ENCODE data around the gene KCNMB2.
"Not testable (repeated sequence)": the region's sequence is repeated elsewhere in the genome, so short reads cannot be mapped to it uniquely, and the experiment has no call there.

DNA sequence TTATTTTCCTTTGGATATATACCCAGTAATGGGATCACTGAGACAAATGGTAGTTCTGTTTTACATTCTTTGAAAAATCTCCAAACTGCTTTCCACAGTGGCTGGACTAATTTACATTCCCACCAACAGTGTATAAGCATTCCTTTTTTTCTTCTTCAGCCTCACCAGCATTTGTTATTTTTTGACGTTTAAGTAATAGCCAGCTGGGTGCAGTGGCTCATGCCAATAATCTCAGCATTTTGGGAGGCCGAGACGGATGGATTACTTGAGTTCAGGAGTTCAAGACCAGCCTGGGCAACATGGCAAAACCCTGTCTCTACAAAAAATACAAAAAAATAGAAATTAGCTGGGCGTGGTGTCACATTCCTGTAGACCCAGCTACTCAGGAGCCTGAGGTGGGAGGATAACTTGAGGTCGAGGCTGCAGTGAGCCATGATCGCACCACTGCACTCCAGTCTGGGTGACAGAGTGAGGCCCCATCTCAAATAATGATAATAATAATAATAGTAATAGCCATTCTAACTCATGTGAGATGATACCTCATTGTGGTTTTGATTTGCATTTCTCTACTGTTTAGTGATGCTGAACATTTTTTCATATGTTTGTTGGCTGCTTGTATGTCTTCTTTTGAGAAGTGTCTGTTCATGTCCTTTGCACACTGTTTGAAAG is 21.0 kb upstream of the KCNMB2 start:
- not testable (repeated sequence) for TF ChIP-seq EP300, POLR2A (IDR thresholded peaks at IDR 0.05)
- TF ChIP-seq, protein P1, sequence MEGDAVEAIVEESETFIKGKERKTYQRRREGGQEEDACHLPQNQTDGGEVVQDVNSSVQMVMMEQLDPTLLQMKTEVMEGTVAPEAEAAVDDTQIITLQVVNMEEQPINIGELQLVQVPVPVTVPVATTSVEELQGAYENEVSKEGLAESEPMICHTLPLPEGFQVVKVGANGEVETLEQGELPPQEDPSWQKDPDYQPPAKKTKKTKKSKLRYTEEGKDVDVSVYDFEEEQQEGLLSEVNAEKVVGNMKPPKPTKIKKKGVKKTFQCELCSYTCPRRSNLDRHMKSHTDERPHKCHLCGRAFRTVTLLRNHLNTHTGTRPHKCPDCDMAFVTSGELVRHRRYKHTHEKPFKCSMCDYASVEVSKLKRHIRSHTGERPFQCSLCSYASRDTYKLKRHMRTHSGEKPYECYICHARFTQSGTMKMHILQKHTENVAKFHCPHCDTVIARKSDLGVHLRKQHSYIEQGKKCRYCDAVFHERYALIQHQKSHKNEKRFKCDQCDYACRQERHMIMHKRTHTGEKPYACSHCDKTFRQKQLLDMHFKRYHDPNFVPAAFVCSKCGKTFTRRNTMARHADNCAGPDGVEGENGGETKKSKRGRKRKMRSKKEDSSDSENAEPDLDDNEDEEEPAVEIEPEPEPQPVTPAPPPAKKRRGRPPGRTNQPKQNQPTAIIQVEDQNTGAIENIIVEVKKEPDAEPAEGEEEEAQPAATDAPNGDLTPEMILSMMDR (IDR thresholded peaks at IDR 0.05) = not testable (repeated sequence)

All from upper lobe of left lung (tissue), 4 donors.